Measurements from ENCODE around the gene ADM5. TPM values are rescaled to one million over a fixed set of nuclear protein-coding genes. Genes with fewer than 3 reads are reported as not detected.

The ADM5 gene
- total and polyA plus RNA-seq, 7 donors, result 0.49 to 3.1 (median 1.5) TPM; not detected in 2

- Histone ChIP-seq H3K27me3 (no peaks in the 10 kb centered on the region), H3K27ac (no peak overlapping the region), H3K9me3 (no peaks in the 10 kb centered on the region), H3K4me1 (no peaks in the 10 kb centered on the region), H3K36me3 (peaks cover 39 to 96% (median 65%) of the 10 kb centered on the region in 4 donors), H3K4me3 (no peak overlapping the region)
- 97% methylated on average over 72 of the region's 72 CpGs for WGBS, 2 donors
- TF ChIP-seq POLR2A (IDR thresholded peaks at IDR 0.05) (no peak), EP300 (IDR thresholded peaks at IDR 0.05) (no peak), POLR2AphosphoS5 (IDR thresholded peaks at IDR 0.05) (no peak)
- TF ChIP-seq, protein P1, sequence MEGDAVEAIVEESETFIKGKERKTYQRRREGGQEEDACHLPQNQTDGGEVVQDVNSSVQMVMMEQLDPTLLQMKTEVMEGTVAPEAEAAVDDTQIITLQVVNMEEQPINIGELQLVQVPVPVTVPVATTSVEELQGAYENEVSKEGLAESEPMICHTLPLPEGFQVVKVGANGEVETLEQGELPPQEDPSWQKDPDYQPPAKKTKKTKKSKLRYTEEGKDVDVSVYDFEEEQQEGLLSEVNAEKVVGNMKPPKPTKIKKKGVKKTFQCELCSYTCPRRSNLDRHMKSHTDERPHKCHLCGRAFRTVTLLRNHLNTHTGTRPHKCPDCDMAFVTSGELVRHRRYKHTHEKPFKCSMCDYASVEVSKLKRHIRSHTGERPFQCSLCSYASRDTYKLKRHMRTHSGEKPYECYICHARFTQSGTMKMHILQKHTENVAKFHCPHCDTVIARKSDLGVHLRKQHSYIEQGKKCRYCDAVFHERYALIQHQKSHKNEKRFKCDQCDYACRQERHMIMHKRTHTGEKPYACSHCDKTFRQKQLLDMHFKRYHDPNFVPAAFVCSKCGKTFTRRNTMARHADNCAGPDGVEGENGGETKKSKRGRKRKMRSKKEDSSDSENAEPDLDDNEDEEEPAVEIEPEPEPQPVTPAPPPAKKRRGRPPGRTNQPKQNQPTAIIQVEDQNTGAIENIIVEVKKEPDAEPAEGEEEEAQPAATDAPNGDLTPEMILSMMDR (IDR thresholded peaks at IDR 0.05), result no peak
- intact Hi-C loops (cut with DNase I), result no loop called here
- peak; percentile 55 for DNase-seq
These were observed 38.2 kb upstream of the ADM5 start for GRCh38 chr19:49651029-49651819.

- H3K9me3 ChIP-seq, result no peaks in the 10 kb centered on the region
- H3K4me1 ChIP-seq, result no peaks in the 10 kb centered on the region
- no peaks in the 10 kb centered on the region for H3K27me3 ChIP-seq
- peaks cover 42 to 96% (median 65%) of the 10 kb centered on the region in 4 donors for H3K36me3 ChIP-seq
- intact Hi-C loops (cut with DNase I), result no loop called here
- H3K27ac ChIP-seq, result no peak overlapping the region
- H3K4me3 ChIP-seq, result no peak overlapping the region
- TF ChIP-seq POLR2A (IDR thresholded peaks at IDR 0.05) (no peak), EP300 (IDR thresholded peaks at IDR 0.05) (no peak), POLR2AphosphoS5 (IDR thresholded peaks at IDR 0.05) (no peak)
- TF ChIP-seq, protein P1 (IDR thresholded peaks at IDR 0.05), result no peak
- no peak for DNase-seq
- WGBS, 2 donors, result 97 to 98% methylated on average over 110 of the region's 110 CpGs
These were observed 37.4 kb upstream of the ADM5 start for GRCh38 chr19:49651820-49652550.

DNA sequence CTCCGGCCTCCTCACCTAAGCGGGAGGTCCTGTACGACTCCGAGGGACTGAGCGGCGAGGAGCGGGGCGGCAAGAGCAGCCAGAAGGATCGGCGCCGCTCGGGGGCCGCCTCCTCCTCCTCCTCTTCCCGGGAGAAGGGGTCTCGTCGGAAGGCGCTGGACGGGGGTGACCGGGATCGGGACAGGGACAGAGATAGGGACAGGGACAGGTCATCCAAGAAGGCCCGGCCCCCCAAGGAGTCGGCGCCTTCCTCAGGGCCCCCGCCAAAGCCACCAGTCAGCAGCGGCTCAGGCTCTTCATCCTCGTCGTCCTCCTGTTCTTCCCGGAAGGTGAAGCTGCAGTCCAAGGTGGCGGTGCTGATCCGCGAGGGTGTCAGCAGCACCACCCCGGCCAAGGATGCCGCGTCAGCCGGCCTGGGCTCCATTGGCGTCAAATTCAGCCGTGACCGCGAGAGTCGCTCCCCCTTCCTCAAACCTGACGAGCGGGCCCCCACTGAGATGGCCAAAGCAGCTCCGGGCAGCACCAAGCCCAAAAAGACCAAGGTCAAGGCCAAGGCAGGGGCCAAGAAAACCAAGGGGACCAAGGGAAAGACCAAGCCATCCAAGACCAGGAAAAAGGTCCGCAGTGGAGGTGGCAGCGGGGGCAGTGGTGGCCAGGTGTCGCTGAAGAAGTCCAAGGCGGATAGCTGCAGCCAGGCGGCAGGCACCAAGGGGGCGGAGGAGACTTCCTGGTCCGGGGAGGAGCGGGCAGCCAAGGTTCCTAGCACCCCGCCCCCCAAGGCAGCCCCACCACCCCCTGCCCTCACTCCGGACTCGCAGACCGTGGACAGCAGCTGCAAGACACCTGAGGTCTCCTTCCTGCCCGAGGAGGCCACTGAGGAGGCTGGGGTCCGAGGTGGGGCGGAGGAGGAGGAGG, 36.6 kb upstream of the ADM5 start:
- Histone ChIP-seq H3K36me3 (peaks cover 43 to 96% (median 65%) of the 10 kb centered on the region in 4 donors), H3K4me3 (no peak overlapping the region), H3K4me1 (no peaks in the 10 kb centered on the region), H3K9me3 (no peaks in the 10 kb centered on the region), H3K27ac (no peak overlapping the region), H3K27me3 (no peaks in the 10 kb centered on the region)
- WGBS, 2 donors, result 96% methylated on average over 58 of the region's 58 CpGs
- DNase-seq, result no peak
- TF ChIP-seq EP300 (IDR thresholded peaks at IDR 0.05), result no peak
- TF ChIP-seq POLR2AphosphoS5 (IDR thresholded peaks at IDR 0.05), result no peak
- TF ChIP-seq, protein P1 (IDR thresholded peaks at IDR 0.05), result no peak
- no peak for TF ChIP-seq POLR2A (IDR thresholded peaks at IDR 0.05)
- intact Hi-C loops (cut with DNase I), result no loop called here

GRCh38 chr19:49653466-49653806, 36.0 kb upstream of the ADM5 start:
- no peak overlapping the region for H3K4me3 ChIP-seq
- no peak overlapping the region for H3K27ac ChIP-seq
- TF ChIP-seq EP300 (IDR thresholded peaks at IDR 0.05), result no peak
- TF ChIP-seq, protein P1 (IDR thresholded peaks at IDR 0.05), result no peak
- no peak for DNase-seq
- no peaks in the 10 kb centered on the region for H3K9me3 ChIP-seq
- 90 to 91% methylated on average over 13 of the region's 13 CpGs for WGBS, 2 donors
- H3K4me1 ChIP-seq, result no peaks in the 10 kb centered on the region
- intact Hi-C loops (cut with DNase I), result no loop called here
- no peaks in the 10 kb centered on the region for H3K27me3 ChIP-seq
- peaks cover 49 to 96% (median 69%) of the 10 kb centered on the region in 4 donors for H3K36me3 ChIP-seq
